ENCODE measurements around the gene CHD5. TPM values are rescaled to one million over a fixed set of nuclear protein-coding genes. Genes with fewer than 3 reads are reported as not detected.
"Not testable (repeated sequence)": the region's sequence is repeated elsewhere in the genome, so short reads cannot be mapped to it uniquely, and the experiment has no call there.

Gene CHD5
- total RNA-seq, 2 experiments from 2014 or later, result 0.44 to 0.56 TPM

GRCh38 chr1:6083801-6084446, 96.2 kb downstream of the CHD5 start:
- no peak overlapping the region for H3K27ac Mint-ChIP-seq
- peaks cover 7% of the 10 kb centered on the region for H3K36me3 Mint-ChIP-seq
- no peaks in the 10 kb centered on the region for H3K9me3 Mint-ChIP-seq
- no peak for DNase-seq
- H3K4me1 Mint-ChIP-seq, result peaks cover 1% of the 10 kb centered on the region
- H3K4me3 Mint-ChIP-seq, result no peak overlapping the region
- H3K27me3 Mint-ChIP-seq, result no peaks in the 10 kb centered on the region

- Mint-ChIP-seq H3K36me3 (peaks cover 7% of the 10 kb centered on the region), H3K9me3 (no peaks in the 10 kb centered on the region), H3K4me3 (no peak overlapping the region), H3K4me1 (peaks cover 1% of the 10 kb centered on the region), H3K27me3 (no peaks in the 10 kb centered on the region), H3K27ac (no peak overlapping the region)
- no peak for DNase-seq
Measured at GRCh38 chr1:6083385-6083784, 96.7 kb downstream of the CHD5 start.

GRCh38 chr1:6082430-6082971, 97.6 kb downstream of the CHD5 start:
- H3K9me3 Mint-ChIP-seq, result no peaks in the 10 kb centered on the region
- no peak overlapping the region for H3K4me3 Mint-ChIP-seq
- peaks cover 8% of the 10 kb centered on the region for H3K36me3 Mint-ChIP-seq
- H3K27ac Mint-ChIP-seq, result no peak overlapping the region
- H3K4me1 Mint-ChIP-seq, result no peaks in the 10 kb centered on the region
- no peaks in the 10 kb centered on the region for H3K27me3 Mint-ChIP-seq
- no peak for DNase-seq

GRCh38 chr1:6081901-6082300, 98.2 kb downstream of the CHD5 start:
- no peaks in the 10 kb centered on the region for H3K4me1 Mint-ChIP-seq
- H3K27me3 Mint-ChIP-seq, result no peaks in the 10 kb centered on the region
- no peak overlapping the region for H3K27ac Mint-ChIP-seq
- H3K36me3 Mint-ChIP-seq, result peaks cover 8% of the 10 kb centered on the region
- no peak overlapping the region for H3K4me3 Mint-ChIP-seq
- DNase-seq, result no peak
- H3K9me3 Mint-ChIP-seq, result no peaks in the 10 kb centered on the region

- Mint-ChIP-seq H3K4me3 (no peak overlapping the region), H3K4me1 (no peaks in the 10 kb centered on the region), H3K27ac (no peak overlapping the region), H3K36me3 (peaks cover 8% of the 10 kb centered on the region), H3K27me3 (no peaks in the 10 kb centered on the region), H3K9me3 (no peaks in the 10 kb centered on the region)
- DNase-seq, result no peak
Measured at GRCh38 chr1:6080469-6080868, 99.7 kb downstream of the CHD5 start.

GRCh38 chr1:6077919-6078318, 102.2 kb downstream of the CHD5 start:
- DNase-seq, result no peak
- H3K4me1 Mint-ChIP-seq, result no peaks in the 10 kb centered on the region
- H3K4me3 Mint-ChIP-seq, result no peak overlapping the region
- H3K27ac Mint-ChIP-seq, result no peak overlapping the region
- H3K27me3 Mint-ChIP-seq, result no peaks in the 10 kb centered on the region
- H3K36me3 Mint-ChIP-seq, result peaks cover 10% of the 10 kb centered on the region
- no peaks in the 10 kb centered on the region for H3K9me3 Mint-ChIP-seq

- Mint-ChIP-seq H3K9me3 (no peaks in the 10 kb centered on the region), H3K4me3 (no peak overlapping the region), H3K27ac (no peak overlapping the region), H3K27me3 (no peaks in the 10 kb centered on the region), H3K36me3 (peaks cover 10% of the 10 kb centered on the region), H3K4me1 (no peaks in the 10 kb centered on the region)
- no peak for DNase-seq
Measured at GRCh38 chr1:6077506-6077905, 102.6 kb downstream of the CHD5 start.

GRCh38 chr1:6077061-6077460, 103.1 kb downstream of the CHD5 start:
- H3K27ac Mint-ChIP-seq, H3K9me3 Mint-ChIP-seq: not testable (repeated sequence)
- peaks cover 11% of the 10 kb centered on the region for H3K36me3 Mint-ChIP-seq

GRCh38 chr1:6075748-6076147, 104.4 kb downstream of the CHD5 start:
- Mint-ChIP-seq H3K27ac (no peak overlapping the region), H3K9me3 (no peaks in the 10 kb centered on the region), H3K36me3 (peaks cover 13% of the 10 kb centered on the region), H3K4me1 (no peaks in the 10 kb centered on the region), H3K27me3 (no peaks in the 10 kb centered on the region), H3K4me3 (no peak overlapping the region)
- no peak for DNase-seq

More at GRCh38 chr1:6077061-6077460, 103.1 kb downstream of the CHD5 start:
- not testable (repeated sequence) for H3K4me1 Mint-ChIP-seq, H3K4me3 Mint-ChIP-seq, H3K27me3 Mint-ChIP-seq, DNase-seq

- Mint-ChIP-seq H3K9me3 (no peaks in the 10 kb centered on the region), H3K4me3 (no peak overlapping the region), H3K27me3 (no peaks in the 10 kb centered on the region), H3K4me1 (no peaks in the 10 kb centered on the region), H3K27ac (no peak overlapping the region), H3K36me3 (peaks cover 10% of the 10 kb centered on the region)
- no peak for DNase-seq
Measured at GRCh38 chr1:6074192-6074901, 105.8 kb downstream of the CHD5 start.

GRCh38 chr1:6073480-6074053, 106.6 kb downstream of the CHD5 start:
- no peaks in the 10 kb centered on the region for H3K4me1 Mint-ChIP-seq
- H3K27ac Mint-ChIP-seq, result no peak overlapping the region
- peaks cover 8% of the 10 kb centered on the region for H3K36me3 Mint-ChIP-seq
- DNase-seq, result no peak
- H3K27me3 Mint-ChIP-seq, result no peaks in the 10 kb centered on the region
- H3K9me3 Mint-ChIP-seq, result no peaks in the 10 kb centered on the region
- no peak overlapping the region for H3K4me3 Mint-ChIP-seq

GRCh38 chr1:6072774-6073479, 107.2 kb downstream of the CHD5 start:
- Mint-ChIP-seq H3K9me3 (no peaks in the 10 kb centered on the region), H3K27ac (no peak overlapping the region), H3K4me1 (no peaks in the 10 kb centered on the region), H3K27me3 (no peaks in the 10 kb centered on the region), H3K4me3 (no peak overlapping the region), H3K36me3 (peaks cover 7% of the 10 kb centered on the region)
- DNase-seq, result no peak

GRCh38 chr1:6071219-6071618, 108.9 kb downstream of the CHD5 start:
- no peak overlapping the region for H3K4me3 Mint-ChIP-seq

GRCh38 chr1:6070450-6070974, 109.6 kb downstream of the CHD5 start:
- Mint-ChIP-seq H3K27me3 (no peaks in the 10 kb centered on the region), H3K4me1 (no peaks in the 10 kb centered on the region), H3K36me3 (peaks cover 5% of the 10 kb centered on the region), H3K4me3 (no peak overlapping the region), H3K9me3 (no peaks in the 10 kb centered on the region), H3K27ac (no peak overlapping the region)
- no peak for DNase-seq

More at GRCh38 chr1:6071219-6071618, 108.9 kb downstream of the CHD5 start:
- H3K9me3 Mint-ChIP-seq, result no peaks in the 10 kb centered on the region
- peaks cover 5% of the 10 kb centered on the region for H3K36me3 Mint-ChIP-seq
- no peak for DNase-seq
- H3K4me1 Mint-ChIP-seq, result no peaks in the 10 kb centered on the region
- no peaks in the 10 kb centered on the region for H3K27me3 Mint-ChIP-seq
- H3K27ac Mint-ChIP-seq, result no peak overlapping the region

- DNase-seq, result no peak
- Mint-ChIP-seq H3K4me3 (no peak overlapping the region), H3K27ac (peak overlapping the region; percentile 21), H3K36me3 (peaks cover 3% of the 10 kb centered on the region), H3K4me1 (no peaks in the 10 kb centered on the region), H3K9me3 (no peaks in the 10 kb centered on the region), H3K27me3 (no peaks in the 10 kb centered on the region)
Measured at GRCh38 chr1:6069573-6069972, 110.5 kb downstream of the CHD5 start.

Data from activated naive CD8-positive, alpha-beta T cell treated with anti-CD3 and anti-CD28 coated beads for 36 hours (primary cell).